ENCODE results near the gene WWOX.

WWOX gene

GRCh38 chr16:79109771-79110170, 1010.3 kb downstream of the WWOX start:
- no peak for TF ChIP-seq CTCF (IDR thresholded peaks at IDR 0.05; ENCODE audit: control extremely low read depth, extremely low read depth, low read depth, missing control alignments)
- DNase-seq (ENCODE audit: extremely low spot score): no peak
- ChIA-PET CTCF (no interaction called here), POLR2A (no interaction called here)

GRCh38 chr16:79110242-79110641, 1010.8 kb downstream of the WWOX start:
- no peak for TF ChIP-seq CTCF (IDR thresholded peaks at IDR 0.05; ENCODE audit: control extremely low read depth, extremely low read depth, low read depth, missing control alignments)
- ChIA-PET CTCF (no interaction called here), POLR2A (no interaction called here)
- no peak for DNase-seq (ENCODE audit: extremely low spot score)

- POLR2A ChIA-PET: no interaction called here
- no peak for DNase-seq (ENCODE audit: extremely low spot score)
- CTCF ChIA-PET: no interaction called here
- TF ChIP-seq CTCF (IDR thresholded peaks at IDR 0.05; ENCODE audit: control extremely low read depth, extremely low read depth, low read depth, missing control alignments): no peak
Observed at GRCh38 chr16:79110953-79111352, 1011.5 kb downstream of the WWOX start.

- no peak for DNase-seq (ENCODE audit: extremely low spot score)
- POLR2A ChIA-PET: no interaction called here
- CTCF ChIA-PET: no interaction called here
- no peak for TF ChIP-seq CTCF (IDR thresholded peaks at IDR 0.05; ENCODE audit: control extremely low read depth, extremely low read depth, low read depth, missing control alignments)
Observed at GRCh38 chr16:79112462-79112861, 1013.0 kb downstream of the WWOX start.

- POLR2A ChIA-PET: no interaction called here
- no peak for TF ChIP-seq CTCF (IDR thresholded peaks at IDR 0.05; ENCODE audit: control extremely low read depth, extremely low read depth, low read depth, missing control alignments)
- DNase-seq (ENCODE audit: extremely low spot score): no peak
- CTCF ChIA-PET: no interaction called here
Observed at GRCh38 chr16:79113826-79114225, 1014.4 kb downstream of the WWOX start.

- no peak for DNase-seq (ENCODE audit: extremely low spot score)
- ChIA-PET POLR2A (no interaction called here), CTCF (no interaction called here)
- no peak for TF ChIP-seq CTCF (IDR thresholded peaks at IDR 0.05; ENCODE audit: control extremely low read depth, extremely low read depth, low read depth, missing control alignments)
Observed at GRCh38 chr16:79114759-79115158, 1015.3 kb downstream of the WWOX start.

- ChIA-PET CTCF (no interaction called here), POLR2A (no interaction called here)
- no peak for DNase-seq (ENCODE audit: extremely low spot score)
- no peak for TF ChIP-seq CTCF (IDR thresholded peaks at IDR 0.05; ENCODE audit: control extremely low read depth, extremely low read depth, low read depth, missing control alignments)
Observed at GRCh38 chr16:79121906-79122305, 1022.5 kb downstream of the WWOX start.
